GM12874 (cell line): ENCODE data around the gene GINS2.

ENCODE experiments used
- CTCF ChIP-seq: IDR thresholded peaks from 2 replicates; pipeline ENCODE4 v1.5.1; 2011; ENCODE audit warnings: low read depth, mild to moderate bottlenecking, control low read depth, low read length, moderate library complexity; ENCODE audit not compliant: insufficient read depth

The GINS2 gene

GRCh38 chr16:85696781-85697180 is 8.0 kb upstream of the GINS2 start:
- TF ChIP-seq CTCF, result no peak

DNA sequence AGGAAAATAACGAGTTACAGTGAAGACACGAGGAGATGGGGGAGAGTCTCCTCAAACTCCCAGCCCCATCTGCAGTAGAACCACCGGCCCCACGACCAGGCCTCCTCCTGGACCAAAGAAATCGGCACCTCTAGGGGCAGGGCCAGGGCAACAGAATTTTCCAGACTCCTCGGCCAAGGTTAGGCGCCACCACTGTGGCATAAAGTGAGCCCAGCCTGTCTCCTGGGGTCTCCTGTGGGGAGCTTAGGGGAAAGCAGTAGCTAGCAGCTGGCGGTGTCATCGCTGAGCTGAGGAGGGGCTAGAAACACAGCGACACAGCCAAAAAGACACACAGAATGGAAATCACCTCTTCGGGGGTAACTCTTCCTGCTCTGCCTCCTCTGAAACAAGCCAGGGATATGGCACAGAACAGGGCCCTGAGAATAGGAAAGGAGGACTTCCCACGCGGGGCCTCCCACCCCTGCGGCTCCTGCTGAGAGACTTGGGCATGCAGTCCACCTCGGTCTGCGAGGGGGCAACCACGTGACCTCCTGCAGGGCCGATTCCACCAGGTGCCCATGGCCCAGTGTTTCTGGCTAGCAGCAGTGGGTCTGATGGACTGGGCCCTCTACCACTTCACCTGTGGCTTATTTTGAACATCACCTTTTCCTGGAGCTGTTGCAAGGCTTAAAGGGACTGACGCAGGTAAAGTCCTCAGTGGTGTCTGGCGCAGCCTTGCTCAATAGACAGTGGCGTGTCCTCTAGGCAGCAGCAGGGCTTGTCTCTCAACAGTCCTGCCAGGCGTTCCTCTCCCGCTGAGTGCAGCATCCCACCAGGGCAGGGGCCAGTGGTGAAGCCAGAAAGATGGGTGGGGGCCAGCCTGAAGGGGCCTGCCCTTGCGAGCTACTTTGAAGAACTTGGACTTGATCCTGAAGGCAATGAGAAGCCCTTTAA is 6.7 kb upstream of the GINS2 start:
- TF ChIP-seq CTCF, result no peak

- TF ChIP-seq CTCF, result no peak
Measured at GRCh38 chr16:85690469-85691064, 1.8 kb upstream of the GINS2 start.

- no peak for TF ChIP-seq CTCF
Measured at GRCh38 chr16:85689950-85690320, 1.2 kb upstream of the GINS2 start.

GRCh38 chr16:85689285-85689949 is 663 bp upstream of the GINS2 start:
- TF ChIP-seq CTCF, result no peak

DNA sequence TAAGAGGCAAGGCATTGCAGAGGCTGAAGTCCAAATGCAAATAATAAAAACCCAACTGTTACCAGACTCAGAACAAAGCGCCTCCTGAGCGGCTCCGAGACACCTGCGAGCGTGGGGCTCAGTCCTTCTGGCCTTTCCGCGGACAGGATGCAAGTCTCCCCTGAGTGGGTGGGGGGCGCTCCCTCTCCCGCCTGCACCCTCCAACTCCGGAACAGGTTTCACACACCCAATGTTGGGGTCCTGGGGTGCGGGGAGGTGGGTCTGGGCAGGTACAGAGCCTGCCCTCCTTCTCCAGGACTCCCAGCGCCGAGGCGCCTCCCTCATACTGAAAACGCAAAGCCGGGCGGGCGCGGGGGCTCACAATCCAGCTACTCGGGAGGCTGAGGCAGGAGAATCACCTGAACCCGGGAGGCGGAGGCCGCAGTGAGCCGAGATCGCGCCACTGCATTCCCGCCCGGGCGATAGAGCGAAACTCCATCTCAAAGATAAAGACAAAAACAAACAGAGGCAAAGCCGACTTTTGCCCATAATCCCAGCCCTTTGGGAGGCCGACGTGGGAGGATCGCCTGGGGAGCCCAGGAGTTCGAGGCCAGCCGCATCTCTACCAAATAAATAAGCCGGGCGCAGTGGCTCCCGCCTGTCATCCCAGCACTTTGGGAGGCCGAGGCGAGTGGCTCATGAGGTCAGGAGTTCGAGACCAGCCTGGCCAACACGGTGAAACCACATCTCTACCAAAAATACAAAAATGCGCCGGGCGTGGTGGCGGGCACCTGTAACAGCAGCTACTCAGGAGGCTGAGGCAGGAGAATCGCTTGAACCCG is 893 bp downstream of the GINS2 start:
- no peak for TF ChIP-seq CTCF
